Liver (tissue), 9 donors: ENCODE measurements around the gene HOXB5. TPM values are rescaled to one million over a fixed set of nuclear protein-coding genes. Genes with fewer than 3 reads are reported as not detected.

ENCODE experiments used
- DNase-seq: peaks from one replicate; pipeline ENCODE4 v3.0.0-alpha.2; 2017; ENCODE audit warnings: low spot score
- H3K27ac ChIP-seq, 2 donors: one replicate each; pipeline ENCODE4 v1.7.0; 2013; ENCODE audit warnings: inconsistent platforms in 2 of 2, low read length in 2 of 2, control low read depth in 1 of 2, low read depth in 1 of 2, mild to moderate bottlenecking in 1 of 2
- H3K27me3 ChIP-seq, 4 donors: one replicate each; pipeline versions ENCODE4 v1.6.1 to v1.7.0; 2013; ENCODE audit warnings: low read length in 3 of 4, inconsistent platforms in 1 of 4, mild to moderate bottlenecking in 1 of 4, moderate library complexity in 1 of 4; ENCODE audit not compliant: control insufficient read depth in 4 of 4, insufficient read depth in 4 of 4
- H3K36me3 ChIP-seq, 4 donors: one replicate each; pipeline versions ENCODE4 v1.6.1 to v1.7.0; 2013; ENCODE audit warnings: low read length in 3 of 4, mild to moderate bottlenecking in 3 of 4, low read depth in 1 of 4, moderate library complexity in 1 of 4; ENCODE audit not compliant: control insufficient read depth in 4 of 4, insufficient read depth in 3 of 4
- H3K4me1 ChIP-seq, 4 donors: one replicate each; pipeline versions ENCODE4 v1.6.1 to v1.7.0; 2013; ENCODE audit warnings: low read length in 3 of 4, mild to moderate bottlenecking in 3 of 4, moderate library complexity in 1 of 4; ENCODE audit not compliant: control insufficient read depth in 4 of 4, insufficient read depth in 4 of 4
- H3K4me3 ChIP-seq, 3 donors: one replicate each; pipeline versions ENCODE4 v1.6.1 to v1.7.0; 2013; ENCODE audit warnings: low read length in 3 of 3, control low read depth in 1 of 3, low read depth in 1 of 3, mild to moderate bottlenecking in 1 of 3
- H3K9ac ChIP-seq, 2 donors: one replicate each; pipeline ENCODE4 v1.7.0; 2013; ENCODE audit warnings: low read length in 2 of 2, mild to moderate bottlenecking in 2 of 2, moderate library complexity in 2 of 2, control low read depth in 1 of 2, low read depth in 1 of 2
- H3K9me3 ChIP-seq, 4 donors: one replicate each; pipeline versions ENCODE4 v1.6.1 to v1.7.0; 2013; ENCODE audit warnings: low read length in 3 of 4; ENCODE audit not compliant: control insufficient read depth in 4 of 4
- ATF3 ChIP-seq: IDR thresholded peaks from 2 replicates; pipeline ENCODE4 v1.6.1; 2016; ENCODE audit warnings: antibody characterized with exemption
- CTCF ChIP-seq: fragments of 150-350 bp; IDR thresholded peaks from 2 replicates; pipeline ENCODE4 v1.5.1; 2017; ENCODE audit warnings: improper control_type of control experiment, low read depth, low read length; ENCODE audit not compliant: missing input control
- EGR1 ChIP-seq, 2 donors: IDR thresholded peaks; 2 replicates each; pipeline ENCODE4 v1.6.1; 2016 to 2018; ENCODE audit warnings: antibody characterized with exemption in 2 of 2, low read depth in 2 of 2
- FOXA1 ChIP-seq: IDR thresholded peaks from 2 replicates; pipeline ENCODE4 v1.6.1; 2016; ENCODE audit warnings: antibody characterized with exemption
- FOXA2 ChIP-seq: IDR thresholded peaks from 2 replicates; pipeline ENCODE4 v1.6.1; 2016; ENCODE audit warnings: antibody characterized with exemption
- HNF4A ChIP-seq, 2 donors: conservative IDR thresholded peaks; 2 replicates each; pipeline ENCODE4 v1.6.1; 2016; ENCODE audit warnings: antibody characterized with exemption in 2 of 2, mild to moderate bottlenecking in 2 of 2
- HNF4G ChIP-seq: IDR thresholded peaks from 2 replicates; pipeline ENCODE4 v1.6.1; 2016; ENCODE audit warnings: antibody characterized with exemption
- JUND ChIP-seq, 2 donors: IDR thresholded peaks; 2 replicates each; pipeline ENCODE4 v1.6.1; 2016; ENCODE audit warnings: antibody characterized with exemption in 2 of 2
- MAX ChIP-seq: IDR thresholded peaks from 2 replicates; pipeline ENCODE4 v1.6.1; 2016; ENCODE audit warnings: antibody characterized with exemption
- NR2F2 ChIP-seq: IDR thresholded peaks from 2 replicates; pipeline ENCODE4 v1.6.1; 2016; ENCODE audit warnings: antibody characterized with exemption
- RAD21 ChIP-seq, 2 donors: IDR thresholded peaks; 2 replicates each; pipeline ENCODE4 v1.6.1; 2016; ENCODE audit warnings: antibody characterized with exemption in 2 of 2, mild to moderate bottlenecking in 2 of 2
- REST ChIP-seq: IDR thresholded peaks from 2 replicates; pipeline ENCODE4 v1.6.1; 2016; ENCODE audit warnings: antibody characterized with exemption, mild to moderate bottlenecking
- RXRA ChIP-seq, 2 donors: IDR thresholded peaks; 2 replicates each; pipeline ENCODE4 v1.6.1; 2017 to 2018; ENCODE audit warnings: antibody characterized with exemption in 2 of 2, mild to moderate bottlenecking in 1 of 2
- SP1 ChIP-seq: IDR thresholded peaks from 2 replicates; pipeline ENCODE4 v1.6.1; 2018; ENCODE audit warnings: antibody characterized with exemption, mild to moderate bottlenecking
- TAF1 ChIP-seq: conservative IDR thresholded peaks from 2 replicates; pipeline ENCODE4 v1.6.1; 2016; ENCODE audit warnings: antibody characterized with exemption, mild to moderate bottlenecking
- YY1 ChIP-seq: IDR thresholded peaks from 2 replicates; pipeline ENCODE4 v1.6.1; 2016; ENCODE audit warnings: antibody characterized with exemption, mild to moderate bottlenecking
- WGBS: extraction: QIAGEN DNeasy Blood & Tissue Kit; methylation state at CpG from one replicate; pipeline ENCODE4 v1.1.7; 2013; 5-methylcytosine and 5-hydroxymethylcytosine counted together
- polyA plus RNA-seq, 2 donors: library from polyadenylated mRNA; stranded (reverse) in 1 of 2; unstranded in 1 of 2; fragments of 200-250 nt in 1 of 2; fragments of >200 nt in 1 of 2; fragmentation: Nextera tagmentation in 1 of 2; extraction: Ambion mirVana in 1 of 2; gene quantifications; one replicate each; pipeline versions ENCODE4 v1.2.1 to v1.2.3, GENCODE V29; 2013 to 2015
- total RNA-seq, 2 donors: library from RNA; depleted of rRNA; stranded (reverse); fragments of >200 nt; gene quantifications; one replicate each; pipeline ENCODE4 v1.2.3, GENCODE V29; 2014
- donor health status: healthy.
- donor health status: healthy.
- donor health status: healthy.
- donor health status: healthy.
- donor health status: healthy.

The HOXB5 gene
- total and polyA plus RNA-seq, 4 donors: 0.08 to 0.38 (median 0.36) TPM; not detected in 1

- no peak within 1 kb of the TSS for H3K9ac ChIP-seq
- no peak within 1 kb of the TSS for H3K27ac ChIP-seq
- no peaks in the 10 kb centered on the region for H3K36me3 ChIP-seq
- TF ChIP-seq HNF4G: no peak
- TF ChIP-seq ATF3: no peak
- no peak for TF ChIP-seq RAD21 (IDR thresholded peaks at IDR 0.05)
- no peak for TF ChIP-seq TAF1
- TF ChIP-seq JUND (IDR thresholded peaks at IDR 0.05): no peak
- TF ChIP-seq REST: no peak
- TF ChIP-seq CTCF: no peak
- no peak for TF ChIP-seq NR2F2
- TF ChIP-seq YY1: no peak
- TF ChIP-seq FOXA2: no peak
- TF ChIP-seq MAX: no peak
- no peak for TF ChIP-seq EGR1 (IDR thresholded peaks at IDR 0.05; ENCODE audit: low read depth in 2 of 2)
- no peak for TF ChIP-seq SP1
- no peak for TF ChIP-seq HNF4A (conservative IDR thresholded peaks at IDR 0.05)
- no peak for TF ChIP-seq RXRA (IDR thresholded peaks at IDR 0.05)
- 4% methylated on average over 79 of the region's 79 CpGs for WGBS
- peak within 1 kb of the TSS in 2 of 3 donors; percentile 32 to 45 for H3K4me3 ChIP-seq
- no peaks in the 10 kb centered on the region for H3K9me3 ChIP-seq
- peaks cover 0 to 20% (median 9%) of the 10 kb centered on the region in 4 donors for H3K4me1 ChIP-seq
- DNase-seq: no peak
- peaks cover 6 to 34% (median 9%) of the 10 kb centered on the region in 4 donors for H3K27me3 ChIP-seq
Measured at GRCh38 chr17:48610282-48611211, 17.0 kb upstream of the HOXB5 start, which contains the start of gene HOXB7. Gene HOXB7, minus strand, starts transcription at chr17:48611017. Its CDS starts 99 bp downstream, at chr17:48610918.

- 7% methylated on average over 15 of the region's 15 CpGs for WGBS
- Histone ChIP-seq H3K36me3 (no peaks in the 10 kb centered on the region), H3K4me3 (peak overlapping the region in 1 of 3 donors; percentile 45), H3K4me1 (peaks cover 0 to 20% (median 9%) of the 10 kb centered on the region in 4 donors), H3K9ac (no peak overlapping the region), H3K27ac (no peak overlapping the region), H3K9me3 (no peaks in the 10 kb centered on the region), H3K27me3 (peaks cover 6 to 32% (median 11%) of the 10 kb centered on the region in 4 donors)
- DNase-seq: no peak
- TF ChIP-seq EGR1 (IDR thresholded peaks at IDR 0.05; ENCODE audit: low read depth in 2 of 2) (no peak), ATF3 (no peak), FOXA2 (no peak), REST (no peak), FOXA1 (no peak), YY1 (no peak), CTCF (no peak), NR2F2 (no peak), MAX (no peak), HNF4A (conservative IDR thresholded peaks at IDR 0.05) (no peak)
Measured at GRCh38 chr17:48609759-48610281, 16.2 kb upstream of the HOXB5 start.
